GM12873 (cell line): ENCODE results near the gene SORL1-AS1.

Experiments used
- TF ChIP-seq, protein P1 (sequence below): IDR thresholded peaks from 2 replicates; pipeline ENCODE4 v1.5.1; 2012; ENCODE audit warnings: low read depth, mild to moderate bottlenecking, moderate library complexity, low read length, control low read depth; ENCODE audit not compliant: insufficient read depth; ENCODE audit errors: missing control alignments

SORL1-AS1 gene

GRCh38 chr11:121431820-121432526, 20.8 kb downstream of the SORL1-AS1 start:
- TF ChIP-seq, protein P1, sequence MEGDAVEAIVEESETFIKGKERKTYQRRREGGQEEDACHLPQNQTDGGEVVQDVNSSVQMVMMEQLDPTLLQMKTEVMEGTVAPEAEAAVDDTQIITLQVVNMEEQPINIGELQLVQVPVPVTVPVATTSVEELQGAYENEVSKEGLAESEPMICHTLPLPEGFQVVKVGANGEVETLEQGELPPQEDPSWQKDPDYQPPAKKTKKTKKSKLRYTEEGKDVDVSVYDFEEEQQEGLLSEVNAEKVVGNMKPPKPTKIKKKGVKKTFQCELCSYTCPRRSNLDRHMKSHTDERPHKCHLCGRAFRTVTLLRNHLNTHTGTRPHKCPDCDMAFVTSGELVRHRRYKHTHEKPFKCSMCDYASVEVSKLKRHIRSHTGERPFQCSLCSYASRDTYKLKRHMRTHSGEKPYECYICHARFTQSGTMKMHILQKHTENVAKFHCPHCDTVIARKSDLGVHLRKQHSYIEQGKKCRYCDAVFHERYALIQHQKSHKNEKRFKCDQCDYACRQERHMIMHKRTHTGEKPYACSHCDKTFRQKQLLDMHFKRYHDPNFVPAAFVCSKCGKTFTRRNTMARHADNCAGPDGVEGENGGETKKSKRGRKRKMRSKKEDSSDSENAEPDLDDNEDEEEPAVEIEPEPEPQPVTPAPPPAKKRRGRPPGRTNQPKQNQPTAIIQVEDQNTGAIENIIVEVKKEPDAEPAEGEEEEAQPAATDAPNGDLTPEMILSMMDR, result no peak

DNA sequence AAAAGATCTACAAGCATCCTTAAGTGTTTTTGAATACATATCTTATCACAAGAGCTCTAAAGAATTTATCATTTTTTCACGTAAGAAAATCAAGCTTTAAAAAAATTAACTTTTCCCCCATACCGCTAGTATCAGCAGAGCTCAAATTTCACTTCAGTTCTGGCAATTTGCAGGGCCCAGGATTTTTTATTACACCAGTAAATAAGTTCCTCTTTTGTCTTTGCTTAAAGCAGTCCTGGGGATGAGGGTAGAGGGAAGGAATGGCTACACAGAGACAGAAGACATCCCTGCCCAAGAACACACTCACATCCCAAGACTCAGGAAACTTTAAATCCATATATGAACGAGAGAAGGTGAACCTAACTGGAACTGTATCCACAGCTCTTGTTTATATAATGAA, 23.2 kb downstream of the SORL1-AS1 start:
- TF ChIP-seq, protein P1, result no peak

- TF ChIP-seq, protein P1, result no peak
These were observed 25.4 kb downstream of the SORL1-AS1 start for GRCh38 chr11:121427400-121427744.

GRCh38 chr11:121426476-121427399, 26.0 kb downstream of the SORL1-AS1 start:
- TF ChIP-seq, protein P1, result peak; percentile 23

GRCh38 chr11:121425828-121426227, 26.9 kb downstream of the SORL1-AS1 start:
- TF ChIP-seq, protein P1, result no peak

DNA sequence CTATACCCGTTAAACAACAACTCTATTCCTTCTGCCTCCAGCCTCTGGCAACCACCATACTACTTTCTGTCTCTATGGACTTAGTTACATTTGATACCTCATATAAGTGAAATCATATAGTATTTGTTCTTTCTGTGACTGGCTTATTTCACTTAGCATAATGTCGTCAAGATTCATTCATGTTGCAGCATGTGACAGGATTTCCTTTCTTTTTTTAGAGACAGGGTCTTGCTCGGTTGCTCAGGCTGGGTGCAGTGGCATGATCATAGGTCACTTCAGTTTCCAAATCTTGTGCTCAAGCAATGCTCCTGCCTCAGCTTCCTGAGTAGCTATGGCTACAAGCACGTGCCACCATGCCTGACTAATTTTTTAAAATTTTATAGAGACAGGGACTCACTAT, 30.1 kb downstream of the SORL1-AS1 start:
- TF ChIP-seq, protein P1, result no peak

GRCh38 chr11:121421149-121421901, 31.4 kb downstream of the SORL1-AS1 start:
- TF ChIP-seq, protein P1, result peak; percentile 28
